Spleen (tissue), 11 donors: Measurements from ENCODE around the gene ATP11B. TPM values are rescaled to one million over a fixed set of nuclear protein-coding genes. Genes with fewer than 3 reads are reported as not detected.
"Not testable (repeated sequence)": the region's sequence is repeated elsewhere in the genome, so short reads cannot be mapped to it uniquely, and the experiment has no call there.

ENCODE experiments used
- DNase-seq: peaks from one replicate; pipeline ENCODE4 v3.0.0-alpha.2; 2020
- H3K27ac ChIP-seq, 8 donors: fragments of 200-600 bp; sonication (generic) in 7 of 8; 1 replicate in 4 of 8; 2 replicates in 4 of 8; pipeline versions ENCODE4 v1.5.0 to v1.8.0; 2016 to 2021; ENCODE audit warnings: inconsistent platforms in 4 of 8, mild to moderate bottlenecking in 4 of 8, moderate library complexity in 1 of 8
- H3K27me3 ChIP-seq, 7 donors: fragments of 200-600 bp; sonication (generic) in 6 of 7; replicated peaks in 1 of 7; 1 replicate in 4 of 7; 2 replicates in 3 of 7; pipeline versions ENCODE4 v1.5.0 to v1.8.0; 2016 to 2021; ENCODE audit warnings: inconsistent platforms in 3 of 7, mild to moderate bottlenecking in 1 of 7
- H3K36me3 ChIP-seq, 6 donors: fragments of 200-600 bp; sonication (generic) in 5 of 6; 1 replicate in 4 of 6; 2 replicates in 2 of 6; pipeline versions ENCODE4 v1.5.0 to v1.8.0; 2016 to 2021; ENCODE audit warnings: inconsistent platforms in 2 of 6
- H3K4me1 ChIP-seq, 6 donors: fragments of 200-600 bp; sonication (generic) in 5 of 6; 1 replicate in 3 of 6; 2 replicates in 3 of 6; pipeline versions ENCODE4 v1.5.0 to v1.8.0; 2016 to 2021; ENCODE audit warnings: inconsistent platforms in 3 of 6
- H3K4me3 ChIP-seq, 8 donors: fragments of 200-600 bp; sonication (generic) in 7 of 8; 1 replicate in 4 of 8; 2 replicates in 4 of 8; pipeline versions ENCODE4 v1.5.0 to v1.8.0; 2016 to 2021; ENCODE audit warnings: inconsistent platforms in 4 of 8, mild to moderate bottlenecking in 4 of 8, moderate library complexity in 2 of 8
- H3K9me3 ChIP-seq, 8 donors: fragments of 200-600 bp; sonication (generic) in 7 of 8; 1 replicate in 4 of 8; 2 replicates in 4 of 8; pipeline versions ENCODE4 v1.5.0 to v1.8.0; 2016 to 2021; ENCODE audit warnings: inconsistent platforms in 4 of 8
- CTCF ChIP-seq, 11 experiments: fragments of 200-600 bp in 7 of 11; fragments of 450-650 bp in 4 of 11; sonication (generic) in 4 of 11; IDR thresholded peaks in 8 of 11; conservative IDR thresholded peaks in 3 of 11; 1 replicate in 7 of 11; 2 replicates in 4 of 11; pipeline versions ENCODE4 v1.4.0 to v1.8.0; 2016 to 2021; ENCODE audit warnings: antibody characterized with exemption in 11 of 11, inconsistent platforms in 4 of 11, mild to moderate bottlenecking in 1 of 11
- POLR2A ChIP-seq, 3 donors: fragments of 450-650 bp; IDR thresholded peaks; one replicate each; pipeline ENCODE4 v1.5.1; 2017; ENCODE audit warnings: antibody characterized with exemption in 3 of 3, mild to moderate bottlenecking in 1 of 3
- POLR2AphosphoS5 ChIP-seq, 3 donors: sonication (generic); formaldehyde crosslinking; IDR thresholded peaks; one replicate each; pipeline ENCODE4 v1.5.1; 2017; ENCODE audit warnings: antibody characterized with exemption in 3 of 3
- WGBS, 5 donors: extraction: QIAGEN DNeasy Blood & Tissue Kit in 3 of 5; methylation state at CpG; one replicate each; pipeline versions ENCODE4 v1.1.5 to v1.1.7; 2013 to 2018; 5-methylcytosine and 5-hydroxymethylcytosine counted together
- intact Hi-C: fragments of 100-400 bp; cut with DNase I; formaldehyde crosslinking; loops from one replicate; pipeline ENCODE4 v1.15.0; 2023; ENCODE audit warnings: low total_unique reads
- polyA plus RNA-seq, 3 donors: library from polyadenylated mRNA; stranded (reverse); fragments of 200-250 nt; gene quantifications; one replicate each; pipeline ENCODE4 v1.2.1, GENCODE V29; 2013
- total RNA-seq, 7 donors: library from RNA; depleted of rRNA in 3 of 7; stranded (reverse); fragments of >200 nt in 3 of 7; fragmentation: NEBNext Ultra II Directional in 4 of 7; extraction: Animal tissue kit (Norgen Biotek cat#: 25700) in 4 of 7; gene quantifications; one replicate each; pipeline versions ENCODE4 v1.1.0 to v1.2.1, GENCODE V29; 2016 to 2021
- donor health status: healthy with polysubstance abuse.
- donor health status: DM: no; HTN: no; CAD: no; lungs with moderate emphysema.
- donor health status: DM: no; HTN: no; CAD: no.
- donor health status: Bipolar disorder and iron deficiency.
- donor health status: healthy.
- donor health status: DM: no; HTN: no; CAD: no.
- donor health status: DM: yes; HTN: yes; CAD: no.

Gene ATP11B
- total and polyA plus RNA-seq, 10 donors: 7.2 to 165 (median 90.3) TPM

GRCh38 chr3:182821221-182821981 is 28.1 kb downstream of the ATP11B start:
- no peak overlapping the region for H3K27ac ChIP-seq
- intact Hi-C loops: no loop called here
- no peak overlapping the region for H3K4me3 ChIP-seq
- WGBS, 5 donors: 92 to 98% (median 95%) methylated on average over 4 of the region's 4 CpGs
- peaks cover 0 to 9% (median 3%) of the 10 kb centered on the region in 8 donors for H3K9me3 ChIP-seq
- no peaks in the 10 kb centered on the region for H3K27me3 ChIP-seq
- no peak for DNase-seq
- H3K36me3 ChIP-seq: peaks cover 0 to 30% (median 14%) of the 10 kb centered on the region in 6 donors
- H3K4me1 ChIP-seq: peaks cover 0 to 59% (median 12%) of the 10 kb centered on the region in 6 donors
- TF ChIP-seq CTCF (IDR thresholded peaks at IDR 0.05 in 8 of 11, conservative IDR thresholded peaks at IDR 0.05 in 3 of 11): no peak
- no peak for TF ChIP-seq POLR2AphosphoS5 (IDR thresholded peaks at IDR 0.05)
- TF ChIP-seq POLR2A (IDR thresholded peaks at IDR 0.05): no peak

GRCh38 chr3:182822260-182822659 is 29.0 kb downstream of the ATP11B start:
- H3K4me1 ChIP-seq: peaks cover 0 to 57% (median 5%) of the 10 kb centered on the region in 6 donors
- H3K9me3 ChIP-seq, H3K4me3 ChIP-seq, intact Hi-C loops, H3K27ac ChIP-seq, H3K27me3 ChIP-seq, DNase-seq: not testable (repeated sequence)
- 96 to 99% (median 98%) methylated on average over 5 of the region's 5 CpGs for WGBS, 5 donors
- peaks cover 0 to 30% (median 14%) of the 10 kb centered on the region in 6 donors for H3K36me3 ChIP-seq

- Histone ChIP-seq H3K4me1 (peaks cover 0 to 46% (median 6%) of the 10 kb centered on the region in 6 donors), H3K9me3 (peaks cover 0 to 9% (median 3%) of the 10 kb centered on the region in 8 donors), H3K27ac (no peak overlapping the region), H3K27me3 (no peaks in the 10 kb centered on the region), H3K4me3 (no peak overlapping the region), H3K36me3 (peaks cover 0 to 41% (median 20%) of the 10 kb centered on the region in 6 donors)
- no peak for DNase-seq
- intact Hi-C loops: no loop called here
- no peak for TF ChIP-seq CTCF (IDR thresholded peaks at IDR 0.05 in 8 of 11, conservative IDR thresholded peaks at IDR 0.05 in 3 of 11)
- TF ChIP-seq POLR2A (IDR thresholded peaks at IDR 0.05): no peak
- no peak for TF ChIP-seq POLR2AphosphoS5 (IDR thresholded peaks at IDR 0.05)
These were observed 31.7 kb downstream of the ATP11B start for GRCh38 chr3:182824957-182825356.

- H3K4me1 ChIP-seq: peaks cover 0 to 32% (median 4%) of the 10 kb centered on the region in 6 donors
- no peak overlapping the region for H3K4me3 ChIP-seq
- H3K27ac ChIP-seq: no peak overlapping the region
- TF ChIP-seq CTCF (IDR thresholded peaks at IDR 0.05 in 8 of 11, conservative IDR thresholded peaks at IDR 0.05 in 3 of 11) (no peak), POLR2A (IDR thresholded peaks at IDR 0.05) (no peak), POLR2AphosphoS5 (IDR thresholded peaks at IDR 0.05) (no peak)
- no peak for DNase-seq
- peaks cover 0 to 59% (median 25%) of the 10 kb centered on the region in 6 donors for H3K36me3 ChIP-seq
- no peaks in the 10 kb centered on the region for H3K9me3 ChIP-seq
- no peaks in the 10 kb centered on the region for H3K27me3 ChIP-seq
- WGBS, 5 donors: 88 to 96% (median 95%) methylated on average over 4 of the region's 4 CpGs
- intact Hi-C loops: no loop called here
These were observed 36.6 kb downstream of the ATP11B start for GRCh38 chr3:182829761-182830405.
